OCI-LY1 (cell line): ENCODE results near the gene UBC.

Source experiments
- EZH2 ChIP-seq: fragments of 200-600 bp; sonication (generic), shearing (Covaris generic); IDR thresholded peaks from 2 replicates; pipeline ENCODE4 v1.8.0; 2017; ENCODE audit warnings: borderline replicate concordance, mixed run types, mild to moderate bottlenecking, antibody characterized with exemption, low read length, moderate library complexity, mixed read lengths
- TF ChIP-seq, protein P1 (sequence below): fragments of 200-600 bp; sonication (generic), shearing (Covaris generic); IDR thresholded peaks from 2 replicates; pipeline ENCODE4 v1.5.1; 2017; ENCODE audit warnings: mild to moderate bottlenecking, antibody characterized with exemption, low read length, moderate library complexity, mixed read lengths

DNA sequence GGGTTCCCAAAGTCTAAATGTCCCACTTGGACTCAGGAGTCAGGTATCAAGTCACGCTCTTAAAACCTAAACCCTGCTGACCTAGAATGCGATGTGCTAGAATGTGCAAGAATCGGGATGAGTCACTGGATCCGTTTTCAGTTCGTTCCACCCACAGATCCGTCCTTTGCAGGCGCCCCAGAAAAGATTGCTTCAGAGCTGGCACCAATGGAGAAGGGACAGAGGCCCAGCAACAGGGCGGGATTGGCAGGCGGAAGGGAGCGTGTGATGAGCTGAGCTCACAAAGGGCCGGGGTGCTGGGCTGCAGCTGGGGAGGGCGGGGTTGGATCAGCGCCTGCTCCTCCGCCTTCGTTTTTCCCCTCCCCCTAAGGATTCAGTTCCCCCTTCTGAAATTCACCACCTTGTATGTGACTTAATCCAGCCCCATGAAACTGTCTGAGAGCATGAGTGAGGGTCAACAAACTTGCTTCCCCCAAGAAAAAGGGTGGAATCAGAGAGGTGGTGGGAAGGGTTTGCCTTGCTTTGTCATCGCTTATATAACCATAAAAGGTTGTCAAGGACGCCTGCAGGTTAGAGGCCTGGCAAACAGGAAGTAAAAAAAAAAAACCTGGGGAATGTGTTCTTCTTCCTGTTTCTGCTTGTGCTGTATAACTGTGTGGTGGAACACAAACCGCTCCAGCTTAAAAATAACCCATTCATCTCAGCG is 2.8 kb upstream of the UBC start:
- TF ChIP-seq, protein P1, sequence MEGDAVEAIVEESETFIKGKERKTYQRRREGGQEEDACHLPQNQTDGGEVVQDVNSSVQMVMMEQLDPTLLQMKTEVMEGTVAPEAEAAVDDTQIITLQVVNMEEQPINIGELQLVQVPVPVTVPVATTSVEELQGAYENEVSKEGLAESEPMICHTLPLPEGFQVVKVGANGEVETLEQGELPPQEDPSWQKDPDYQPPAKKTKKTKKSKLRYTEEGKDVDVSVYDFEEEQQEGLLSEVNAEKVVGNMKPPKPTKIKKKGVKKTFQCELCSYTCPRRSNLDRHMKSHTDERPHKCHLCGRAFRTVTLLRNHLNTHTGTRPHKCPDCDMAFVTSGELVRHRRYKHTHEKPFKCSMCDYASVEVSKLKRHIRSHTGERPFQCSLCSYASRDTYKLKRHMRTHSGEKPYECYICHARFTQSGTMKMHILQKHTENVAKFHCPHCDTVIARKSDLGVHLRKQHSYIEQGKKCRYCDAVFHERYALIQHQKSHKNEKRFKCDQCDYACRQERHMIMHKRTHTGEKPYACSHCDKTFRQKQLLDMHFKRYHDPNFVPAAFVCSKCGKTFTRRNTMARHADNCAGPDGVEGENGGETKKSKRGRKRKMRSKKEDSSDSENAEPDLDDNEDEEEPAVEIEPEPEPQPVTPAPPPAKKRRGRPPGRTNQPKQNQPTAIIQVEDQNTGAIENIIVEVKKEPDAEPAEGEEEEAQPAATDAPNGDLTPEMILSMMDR = no peak
- TF ChIP-seq EZH2 = no peak
